Measurements from ENCODE around the gene S100P. TPM values are rescaled to one million over a fixed set of nuclear protein-coding genes. Genes with fewer than 3 reads are reported as not detected.
A peak's percentile ranks its signal among the peaks of the same experiment; 100 is the strongest.

The S100P gene
- total RNA-seq, 3 donors from 2014 or later, result 15.7 to 189 (median 70.4) TPM

GRCh38 chr4:6699388-6699787 is 5.7 kb downstream of the S100P start:
- no peak for ATAC-seq
- intact Hi-C loops (cut with DNase I, micrococcal nuclease), result no loop called here
- Histone ChIP-seq H3K9me3 (no peaks in the 10 kb centered on the region), H3K36me3 (ENCODE audit: low read depth) (no peaks in the 10 kb centered on the region), H3K4me3 (no peak overlapping the region), H3K4me1 (ENCODE audit: low read depth) (peaks cover 8% of the 10 kb centered on the region)
- no peak for DNase-seq
- TF ChIP-seq, protein P1, sequence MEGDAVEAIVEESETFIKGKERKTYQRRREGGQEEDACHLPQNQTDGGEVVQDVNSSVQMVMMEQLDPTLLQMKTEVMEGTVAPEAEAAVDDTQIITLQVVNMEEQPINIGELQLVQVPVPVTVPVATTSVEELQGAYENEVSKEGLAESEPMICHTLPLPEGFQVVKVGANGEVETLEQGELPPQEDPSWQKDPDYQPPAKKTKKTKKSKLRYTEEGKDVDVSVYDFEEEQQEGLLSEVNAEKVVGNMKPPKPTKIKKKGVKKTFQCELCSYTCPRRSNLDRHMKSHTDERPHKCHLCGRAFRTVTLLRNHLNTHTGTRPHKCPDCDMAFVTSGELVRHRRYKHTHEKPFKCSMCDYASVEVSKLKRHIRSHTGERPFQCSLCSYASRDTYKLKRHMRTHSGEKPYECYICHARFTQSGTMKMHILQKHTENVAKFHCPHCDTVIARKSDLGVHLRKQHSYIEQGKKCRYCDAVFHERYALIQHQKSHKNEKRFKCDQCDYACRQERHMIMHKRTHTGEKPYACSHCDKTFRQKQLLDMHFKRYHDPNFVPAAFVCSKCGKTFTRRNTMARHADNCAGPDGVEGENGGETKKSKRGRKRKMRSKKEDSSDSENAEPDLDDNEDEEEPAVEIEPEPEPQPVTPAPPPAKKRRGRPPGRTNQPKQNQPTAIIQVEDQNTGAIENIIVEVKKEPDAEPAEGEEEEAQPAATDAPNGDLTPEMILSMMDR (IDR thresholded peaks at IDR 0.05), result no peak

GRCh38 chr4:6699903-6700302 is 6.2 kb downstream of the S100P start:
- intact Hi-C loops (cut with DNase I, micrococcal nuclease), result no loop called here
- Histone ChIP-seq H3K9me3 (no peaks in the 10 kb centered on the region), H3K4me3 (no peak overlapping the region), H3K4me1 (ENCODE audit: low read depth) (peaks cover 8% of the 10 kb centered on the region), H3K36me3 (ENCODE audit: low read depth) (no peaks in the 10 kb centered on the region)
- no peak for DNase-seq
- no peak for ATAC-seq
- TF ChIP-seq, protein P1 (IDR thresholded peaks at IDR 0.05), result no peak

DNA sequence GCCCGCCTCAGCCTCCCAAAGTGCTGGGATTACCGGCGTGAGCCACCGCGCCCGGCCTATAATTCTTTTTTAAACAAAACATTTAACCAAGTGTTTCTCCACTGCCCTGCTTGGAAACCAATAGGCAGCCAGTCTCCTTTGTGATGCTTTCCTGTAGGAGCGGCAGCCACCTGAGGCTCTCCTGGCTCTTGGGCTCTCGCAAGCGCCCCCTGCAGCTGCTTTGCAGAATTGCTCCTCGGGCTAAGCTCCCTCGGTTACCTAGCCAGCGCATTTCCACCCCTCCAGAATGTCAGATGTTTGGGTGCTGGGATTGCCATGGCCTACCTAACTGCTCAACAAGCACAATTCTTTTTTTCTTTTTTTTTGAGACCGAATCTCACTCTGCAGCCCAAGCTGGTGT is 7.7 kb downstream of the S100P start:
- no peaks in the 10 kb centered on the region for H3K9me3 ChIP-seq
- no peak overlapping the region for H3K4me3 ChIP-seq
- ATAC-seq (peak; percentile 56), DNase-seq (no peak)
- intact Hi-C loops (cut with DNase I, micrococcal nuclease), result no loop called here
- TF ChIP-seq, protein P1 (IDR thresholded peaks at IDR 0.05), result no peak
- H3K36me3 ChIP-seq (ENCODE audit: low read depth), result no peaks in the 10 kb centered on the region
- no peaks in the 10 kb centered on the region for H3K4me1 ChIP-seq (ENCODE audit: low read depth)

GRCh38 chr4:6702761-6703160 is 9.1 kb downstream of the S100P start:
- no peak for ATAC-seq
- Histone ChIP-seq H3K4me1 (ENCODE audit: low read depth) (peaks cover 9% of the 10 kb centered on the region), H3K4me3 (no peak overlapping the region), H3K9me3 (no peaks in the 10 kb centered on the region), H3K36me3 (ENCODE audit: low read depth) (no peaks in the 10 kb centered on the region)
- TF ChIP-seq, protein P1 (IDR thresholded peaks at IDR 0.05), result no peak
- intact Hi-C loops (cut with DNase I, micrococcal nuclease), result no loop called here
- DNase-seq, result no peak

- H3K9me3 ChIP-seq, result no peaks in the 10 kb centered on the region
- H3K4me1 ChIP-seq (ENCODE audit: low read depth), result peaks cover 18% of the 10 kb centered on the region
- DNase-seq, result no peak
- ATAC-seq, result no peak
- TF ChIP-seq, protein P1 (IDR thresholded peaks at IDR 0.05), result no peak
- H3K4me3 ChIP-seq, result no peak overlapping the region
- intact Hi-C loops (cut with DNase I, micrococcal nuclease), result no loop called here
- no peaks in the 10 kb centered on the region for H3K36me3 ChIP-seq (ENCODE audit: low read depth)
Measured at GRCh38 chr4:6703786-6704185, 10.1 kb downstream of the S100P start.

GRCh38 chr4:6705646-6706045 is 12.0 kb downstream of the S100P start:
- Histone ChIP-seq H3K4me1 (ENCODE audit: low read depth) (peaks cover 18% of the 10 kb centered on the region), H3K9me3 (no peaks in the 10 kb centered on the region), H3K36me3 (ENCODE audit: low read depth) (no peaks in the 10 kb centered on the region), H3K4me3 (no peak overlapping the region)
- ATAC-seq (no peak), DNase-seq (no peak)
- intact Hi-C loops (cut with DNase I, micrococcal nuclease), result no loop called here
- TF ChIP-seq, protein P1 (IDR thresholded peaks at IDR 0.05), result no peak
